Fibroblast of skin of abdomen (primary cell): ENCODE measurements around the gene CDX1.
A peak's percentile ranks its signal among the peaks of the same experiment; 100 is the strongest.

ENCODE experiments used
- DNase-seq: peaks from one replicate; pipeline ENCODE4 v3.0.0-alpha.2; 2013

CDX1 gene

GRCh38 chr5:150163547-150164059 lies 3.0 kb upstream of the CDX1 start:
- no peak for DNase-seq

- no peak for DNase-seq
These were observed 2.2 kb upstream of the CDX1 start for GRCh38 chr5:150164211-150164980.

GRCh38 chr5:150166037-150166649 lies 435 bp upstream of the CDX1 start:
- DNase-seq: no peak

- DNase-seq: no peak
These were observed 903 bp downstream of the CDX1 start for GRCh38 chr5:150167512-150167850.

- no peak for DNase-seq
These were observed 1.3 kb downstream of the CDX1 start for GRCh38 chr5:150167908-150168307.

- no peak for DNase-seq
These were observed 2.3 kb downstream of the CDX1 start for GRCh38 chr5:150168864-150169263.

GRCh38 chr5:150172145-150172544 lies 5.6 kb downstream of the CDX1 start:
- DNase-seq: peak; percentile 29

- DNase-seq: no peak
These were observed 6.0 kb downstream of the CDX1 start for GRCh38 chr5:150172556-150172955.

- DNase-seq: no peak
These were observed 6.6 kb downstream of the CDX1 start for GRCh38 chr5:150173161-150173560.

GRCh38 chr5:150174285-150174684 lies 7.7 kb downstream of the CDX1 start:
- no peak for DNase-seq

- no peak for DNase-seq
These were observed 8.5 kb downstream of the CDX1 start for GRCh38 chr5:150175076-150175475.

GRCh38 chr5:150175536-150175935 lies 9.0 kb downstream of the CDX1 start:
- peak; percentile 39 for DNase-seq

GRCh38 chr5:150176745-150177477 lies 10.3 kb downstream of the CDX1 start:
- no peak for DNase-seq

GRCh38 chr5:150177721-150178120 lies 11.1 kb downstream of the CDX1 start:
- no peak for DNase-seq

- DNase-seq: no peak
These were observed 11.7 kb downstream of the CDX1 start for GRCh38 chr5:150178262-150178661.

GRCh38 chr5:150179019-150179620 lies 12.5 kb downstream of the CDX1 start:
- no peak for DNase-seq

GRCh38 chr5:150180241-150181026 lies 13.9 kb downstream of the CDX1 start:
- no peak for DNase-seq

GRCh38 chr5:150181027-150181426 lies 14.4 kb downstream of the CDX1 start:
- DNase-seq: peak; percentile 24

- no peak for DNase-seq
These were observed 15.4 kb downstream of the CDX1 start for GRCh38 chr5:150181766-150182545.

- no peak for DNase-seq
These were observed 16.2 kb downstream of the CDX1 start for GRCh38 chr5:150182774-150183173.

- DNase-seq: no peak
These were observed 16.9 kb downstream of the CDX1 start for GRCh38 chr5:150183436-150183835.
